Heart right ventricle (tissue), 16 donors: ENCODE measurements around the gene AEBP1. TPM values are rescaled to one million over a fixed set of nuclear protein-coding genes. Genes with fewer than 3 reads are reported as not detected.

Source experiments
- ATAC-seq, 8 donors: fragments of 200-7000 bp; cut with Tn5 transposase; one replicate each; pipeline ENCODE4 v1.9.1; 2020; ENCODE audit warnings: mild to moderate bottlenecking in 8 of 8, moderate library complexity in 8 of 8, moderate number of reproducible peaks in 1 of 8
- DNase-seq, 2 donors: peaks; one replicate each; pipeline ENCODE4 v3.0.0-alpha.2; 2020
- H3K27ac ChIP-seq, 10 donors: fragments of 200-600 bp; sonication (generic) in 2 of 10; one replicate each; pipeline versions ENCODE4 v1.5.0 to v1.8.0; 2020 to 2022; ENCODE audit warnings: mild to moderate bottlenecking in 3 of 10
- H3K27me3 ChIP-seq, 7 donors: fragments of 200-600 bp; one replicate each; pipeline ENCODE4 v1.8.0; 2021 to 2022; ENCODE audit warnings: mild to moderate bottlenecking in 2 of 7
- H3K36me3 ChIP-seq, 9 donors: fragments of 200-600 bp; sonication (generic) in 1 of 9; one replicate each; pipeline versions ENCODE4 v1.5.0 to v1.8.0; 2020 to 2022; ENCODE audit warnings: mild to moderate bottlenecking in 2 of 9
- H3K4me1 ChIP-seq, 9 donors: fragments of 200-600 bp; sonication (generic) in 1 of 9; one replicate each; pipeline versions ENCODE4 v1.5.0 to v1.8.0; 2020 to 2022; ENCODE audit warnings: mild to moderate bottlenecking in 4 of 9
- H3K4me3 ChIP-seq, 10 donors: fragments of 200-600 bp; sonication (generic) in 2 of 10; one replicate each; pipeline versions ENCODE4 v1.5.0 to v1.8.0; 2020 to 2022; ENCODE audit warnings: mild to moderate bottlenecking in 7 of 10, moderate library complexity in 2 of 10
- H3K9me3 ChIP-seq, 11 donors: fragments of 200-600 bp in 10 of 11; sonication (generic) in 2 of 11; one replicate each; pipeline versions ENCODE4 v1.5.0 to v1.8.0; 2013 to 2022; ENCODE audit warnings: mild to moderate bottlenecking in 2 of 11, control low read depth in 1 of 11, moderate library complexity in 1 of 11
- CTCF ChIP-seq, 9 donors: fragments of 200-600 bp; sonication (generic) in 2 of 9; IDR thresholded peaks; one replicate each; pipeline versions ENCODE4 v1.5.0 to v1.8.0; 2021 to 2022; ENCODE audit warnings: antibody characterized with exemption in 9 of 9, mild to moderate bottlenecking in 5 of 9, moderate library complexity in 1 of 9
- WGBS, 2 donors: extraction: QIAGEN DNeasy Blood & Tissue Kit; methylation state at CpG; one replicate each; pipeline ENCODE4 v1.1.7; 2013; ENCODE audit warnings: inconsistent platforms in 1 of 2; 5-methylcytosine and 5-hydroxymethylcytosine counted together
- intact Hi-C, 10 donors: fragments of 100-400 bp; cut with DNase I; formaldehyde crosslinking; loops; one replicate each; pipeline versions ENCODE4 v1.11.1 to v1.14.2; 2022
- polyA plus RNA-seq, 2 donors: library from polyadenylated mRNA; stranded (reverse); fragments of 200-250 nt; gene quantifications; one replicate each; pipeline ENCODE4 v1.2.3, GENCODE V29; 2013
- total RNA-seq, 10 donors: library from RNA; stranded (reverse); fragmentation: NEBNext Ultra II Directional in 3 of 10; extraction: Animal tissue kit (Norgen Biotek cat#: 25700) in 3 of 10; gene quantifications; one replicate each; pipeline versions ENCODE4 v1.2.1 to v1.2.4, GENCODE V29; 2021 to 2023
- donor health status: Arrhythmogenic right ventricular cardiomyopathy.
- donor health status: ischemic (EF 13 %, LVEDD 7.1; RV severe dilation, severe dysfunction).
- donor health status: healthy with polysubstance abuse.
- donor health status: DM: no; HTN: yes; CAD: no.
- donor health status: DM: no; HTN: no; CAD: no.
- donor health status: ischemic (EF 25% LVEDD 6.9; RV normal size, moderate dysfunction).
- donor health status: ischemic (EF 25% LVEDD 5.7; RV mildly dilated, moderate dysfunction).
- donor health status: healthy.
- donor health status: DM: yes; HTN: yes; CAD: no.
- donor health status: Ischemic cardiomyopathy.
- donor health status: ischemic (EF 35%, LVEDD 5.7; RV mildly dilated, moderate dysfunction).
- donor health status: nonischemic (EF 11% LVEDD 7.7; RV severe dilation, severe dysfunction).
- donor health status: DM: yes; HTN: yes; CAD: no.
- donor health status: PGD.
- donor health status: ischemic (EF 29% LVEDD 5.4; RV normal size, mild dysfunction).
- donor health status: nonischemic (EF 23%, LVEDD 6.1; RV moderate dilation, normal function).

Gene AEBP1
- total and polyA plus RNA-seq, 12 donors: 14.1 to 33.7 (median 21.6) TPM

- no peak overlapping the region for H3K27ac ChIP-seq
- no peak for TF ChIP-seq CTCF (IDR thresholded peaks at IDR 0.05)
- no peaks in the 10 kb centered on the region for H3K9me3 ChIP-seq
- H3K4me1 ChIP-seq: peaks cover 0 to 18% (median 12%) of the 10 kb centered on the region in 9 donors
- H3K27me3 ChIP-seq: peaks cover 0 to 26% (median 9%) of the 10 kb centered on the region in 7 donors
- 73 to 79% methylated on average over 2 of the region's 2 CpGs for WGBS, 2 donors
- no peak overlapping the region for H3K4me3 ChIP-seq
- no peaks in the 10 kb centered on the region for H3K36me3 ChIP-seq
- intact Hi-C loops: loop anchor here in 2 of 10 donors (10.0 kb wide), 1 partner anchor 47 kb away; no protein-coding TSS in a partner anchor
- no peak for DNase-seq
- ATAC-seq: peak in 1 of 8 donors; percentile 3
These were observed 44.0 kb downstream of the AEBP1 start for GRCh38 chr7:44148166-44148565.

- WGBS, 2 donors: 85 to 92% methylated on average over 9 of the region's 9 CpGs
- peaks cover 0 to 18% (median 12%) of the 10 kb centered on the region in 9 donors for H3K4me1 ChIP-seq
- H3K27ac ChIP-seq: no peak overlapping the region
- H3K27me3 ChIP-seq: peaks cover 0 to 26% (median 9%) of the 10 kb centered on the region in 7 donors
- H3K36me3 ChIP-seq: no peaks in the 10 kb centered on the region
- DNase-seq: no peak
- no peaks in the 10 kb centered on the region for H3K9me3 ChIP-seq
- intact Hi-C loops: loop anchor here in 2 of 10 donors (10.0 kb wide), 1 partner anchor 46 kb away; no protein-coding TSS in a partner anchor
- H3K4me3 ChIP-seq: no peak overlapping the region
- TF ChIP-seq CTCF (IDR thresholded peaks at IDR 0.05): no peak
- no peak for ATAC-seq
These were observed 44.9 kb downstream of the AEBP1 start for GRCh38 chr7:44148961-44149536.

GRCh38 chr7:44149571-44150465, 45.7 kb downstream of the AEBP1 start:
- intact Hi-C loops: loop anchor here in 2 of 10 donors (10.0 kb wide), 1 partner anchor 45 kb away; no protein-coding TSS in a partner anchor

More at GRCh38 chr7:44149571-44150465, 45.7 kb downstream of the AEBP1 start:
- ATAC-seq (no peak), DNase-seq (no peak)
- Histone ChIP-seq H3K4me3 (no peak overlapping the region), H3K36me3 (no peaks in the 10 kb centered on the region), H3K9me3 (no peaks in the 10 kb centered on the region), H3K4me1 (peaks cover 0 to 18% (median 12%) of the 10 kb centered on the region in 9 donors), H3K27me3 (peaks cover 0 to 21% (median 9%) of the 10 kb centered on the region in 7 donors), H3K27ac (no peak overlapping the region)
- no peak for TF ChIP-seq CTCF (IDR thresholded peaks at IDR 0.05)
- 84 to 88% methylated on average over 18 of the region's 18 CpGs for WGBS, 2 donors
